ENCODE measurements around the gene POLG.

The POLG gene

GRCh38 chr15:89371228-89372044, 36.8 kb upstream of the POLG start:
- intact Hi-C loops (cut with DNase I): no loop called here
- DNase-seq: peak in 3 of 10 donors; percentile 76 to 86 (median 80)

DNA sequence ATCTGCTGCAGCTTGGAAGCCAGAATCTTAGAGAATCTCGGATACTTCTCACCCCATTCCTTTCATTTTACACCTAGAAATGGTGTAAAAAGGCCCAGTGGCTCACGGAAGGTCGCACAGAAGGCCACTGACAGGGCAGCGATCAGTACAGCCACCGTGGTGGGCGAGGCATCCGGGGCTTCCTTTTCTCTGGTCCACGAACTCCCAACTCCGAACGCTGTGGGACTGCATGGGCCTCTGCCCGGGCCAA, 36.3 kb upstream of the POLG start:
- intact Hi-C loops (cut with DNase I): no loop called here
- peak in 1 of 10 donors; percentile 74 for DNase-seq

DNA sequence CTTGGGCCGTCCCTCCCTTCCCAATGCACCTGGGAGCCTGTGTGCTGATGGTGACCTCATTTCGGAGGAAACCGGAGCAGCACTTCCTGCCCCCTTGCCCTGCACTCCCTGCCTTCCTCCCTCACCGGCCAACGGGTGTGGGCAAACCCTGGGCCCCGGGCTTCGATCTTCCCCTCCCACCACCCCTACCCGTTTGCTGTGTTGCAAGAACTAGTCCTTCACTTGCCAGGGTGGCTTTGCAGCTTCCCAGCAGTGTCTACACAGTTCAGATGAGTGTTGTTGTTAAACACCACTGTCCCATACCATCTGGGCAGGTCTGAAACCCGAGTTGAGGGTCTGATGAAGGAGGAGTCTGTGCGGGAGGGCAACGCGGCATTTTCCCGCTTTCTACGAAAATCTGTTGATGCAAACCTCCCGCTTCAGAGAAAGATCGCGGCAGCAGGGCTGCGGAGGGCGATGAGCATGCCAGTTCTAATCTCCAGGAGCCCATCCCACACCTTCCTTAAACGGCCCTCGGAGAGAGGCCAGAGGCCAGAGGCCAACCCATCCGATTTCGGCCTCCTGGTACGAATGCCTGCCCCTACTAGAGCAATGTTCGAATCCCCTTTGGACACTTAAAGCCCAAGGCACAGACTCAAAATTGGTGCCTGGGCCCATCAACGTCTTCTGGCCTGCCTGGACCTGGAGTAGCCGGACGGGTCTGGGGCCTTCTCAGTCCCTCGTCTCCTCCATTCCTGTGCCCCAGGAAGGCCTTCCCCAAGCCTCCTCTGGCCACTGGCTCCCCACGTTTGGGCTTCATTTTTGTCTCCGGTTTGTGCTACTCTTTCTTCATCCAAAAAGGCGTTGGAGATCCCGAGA, 35.7 kb upstream of the POLG start:
- intact Hi-C loops (cut with DNase I): no loop called here

DNA sequence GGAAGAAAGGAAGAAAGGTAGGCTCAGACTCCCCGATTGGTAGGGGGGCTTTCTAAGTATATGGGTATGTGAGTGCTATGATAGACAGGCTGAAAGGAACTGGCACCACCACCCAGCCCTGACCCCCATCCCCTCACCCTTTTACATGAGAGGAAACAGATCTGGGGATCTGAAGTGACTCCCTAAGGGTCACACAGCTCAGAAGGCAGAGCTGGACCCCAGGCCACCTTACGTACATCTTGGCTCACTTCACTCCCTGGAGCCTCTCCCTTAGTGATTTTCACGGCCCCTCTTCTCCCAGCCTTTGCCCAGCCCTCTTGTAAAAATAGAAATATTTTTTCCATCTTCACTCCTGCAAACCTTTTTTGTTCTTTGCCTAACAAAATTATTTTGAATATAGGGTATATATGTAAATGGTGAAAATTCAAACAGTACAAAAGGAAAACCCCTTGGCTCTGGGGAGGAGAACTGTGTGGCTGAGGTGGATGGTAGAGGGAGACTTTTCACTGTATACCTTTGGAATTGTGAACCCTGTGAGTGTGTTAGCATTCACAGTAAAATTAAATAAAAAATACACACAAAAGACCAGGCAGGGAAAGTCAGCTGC, 34.8 kb upstream of the POLG start:
- intact Hi-C loops (cut with DNase I): no loop called here

More for the DNA sequence above, 35.7 kb upstream of the POLG start:
- peak in 2 of 10 donors; percentile 76 to 88 for DNase-seq

GRCh38 chr15:89368566-89369223, 34.1 kb upstream of the POLG start:
- peak in 3 of 10 donors; percentile 73 to 87 (median 85) for DNase-seq
- intact Hi-C loops (cut with DNase I): no loop called here

More for the DNA sequence above, 34.8 kb upstream of the POLG start:
- DNase-seq: no peak

DNA sequence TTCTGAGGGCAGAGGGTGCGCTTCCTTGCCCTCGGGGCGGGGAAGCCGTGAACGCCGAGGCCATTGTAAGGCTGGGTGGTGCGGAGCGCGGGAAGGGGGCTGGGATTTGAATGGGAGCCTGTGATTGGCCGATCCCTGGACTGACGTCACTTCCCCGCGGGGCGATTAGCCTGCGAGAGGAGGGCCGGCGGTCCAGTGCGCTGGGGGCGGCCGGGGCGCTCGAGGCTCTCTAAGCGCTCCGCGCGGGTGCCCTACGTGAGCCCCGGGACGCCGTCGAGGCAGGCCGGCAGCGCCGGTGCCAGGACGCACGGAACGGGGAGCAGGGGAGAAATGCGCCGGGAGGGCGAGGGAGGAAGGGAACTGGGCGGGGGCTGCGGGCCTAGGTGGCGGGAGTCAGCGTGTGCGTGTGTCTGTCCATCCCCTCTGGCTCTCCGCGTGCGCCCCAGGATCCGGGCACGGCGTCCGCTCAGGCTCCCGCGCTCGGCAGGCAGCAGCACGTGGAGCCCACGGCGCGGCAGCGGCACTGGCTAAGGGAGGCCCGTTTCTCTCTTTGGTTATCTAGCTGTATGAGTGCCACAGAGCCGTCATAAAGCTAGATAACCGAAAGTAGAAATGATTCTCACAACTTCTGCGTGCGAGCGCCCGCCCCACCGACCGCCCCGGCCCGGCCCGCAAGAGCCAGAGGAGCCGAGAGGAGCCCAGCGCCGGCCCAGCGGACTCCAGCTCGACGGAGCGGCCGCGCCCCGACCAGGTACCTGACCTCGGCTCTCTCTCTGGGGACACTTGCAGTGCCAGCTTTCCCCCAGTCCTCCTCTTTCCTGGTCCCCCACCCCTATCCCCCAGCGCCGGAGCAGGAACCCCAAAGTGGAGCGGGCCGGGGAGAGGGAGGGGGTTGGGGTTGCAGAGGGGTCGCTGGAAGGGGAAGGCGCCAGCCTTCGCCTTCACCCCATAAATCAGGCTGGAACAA, 33.1 kb upstream of the POLG start:
- intact Hi-C loops (cut with DNase I): no loop called here

DNA sequence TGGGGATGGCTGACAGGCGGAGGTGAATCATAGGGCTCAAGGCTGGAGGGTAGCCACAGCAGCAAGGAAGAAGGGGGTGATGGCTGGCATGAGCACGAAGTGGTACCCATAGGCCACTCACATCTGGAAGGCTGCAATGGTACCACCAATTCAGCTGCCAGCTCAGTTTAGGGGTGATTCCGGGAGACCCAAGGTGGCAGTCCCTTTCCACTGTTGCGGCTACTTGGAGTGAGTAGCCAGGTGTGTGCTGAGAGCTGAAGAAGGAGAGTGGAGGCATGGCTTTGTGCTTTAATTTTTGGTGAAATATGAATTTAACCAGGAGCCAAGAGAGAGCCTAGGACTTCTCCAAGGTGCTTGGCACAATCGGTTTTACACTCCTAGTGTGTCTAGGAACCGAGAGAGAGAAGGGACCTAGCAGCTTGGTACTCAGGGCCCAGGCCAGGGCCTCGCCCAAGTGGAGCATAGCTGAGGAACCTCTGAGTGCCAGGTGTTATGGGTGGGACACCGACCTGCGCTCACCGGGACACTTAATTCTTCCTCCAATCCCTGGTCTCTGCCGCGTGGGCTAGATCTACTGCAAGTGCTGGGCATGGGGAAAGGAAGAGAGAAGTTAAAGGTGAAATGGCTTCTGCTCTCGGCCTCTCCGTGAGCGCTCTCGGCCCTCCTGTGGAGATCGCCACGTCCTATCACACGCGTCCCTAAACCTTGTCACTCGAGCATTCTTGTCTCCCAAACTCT, 32.2 kb upstream of the POLG start:
- intact Hi-C loops (cut with DNase I): no loop called here
- DNase-seq: no peak

More for the DNA sequence above, 33.1 kb upstream of the POLG start:
- DNase-seq: peak; percentile 63 to 97 (median 88)

- intact Hi-C loops (cut with DNase I): no loop called here
- no peak for DNase-seq
Measured at GRCh38 chr15:89365462-89366065, 30.9 kb upstream of the POLG start.

DNA sequence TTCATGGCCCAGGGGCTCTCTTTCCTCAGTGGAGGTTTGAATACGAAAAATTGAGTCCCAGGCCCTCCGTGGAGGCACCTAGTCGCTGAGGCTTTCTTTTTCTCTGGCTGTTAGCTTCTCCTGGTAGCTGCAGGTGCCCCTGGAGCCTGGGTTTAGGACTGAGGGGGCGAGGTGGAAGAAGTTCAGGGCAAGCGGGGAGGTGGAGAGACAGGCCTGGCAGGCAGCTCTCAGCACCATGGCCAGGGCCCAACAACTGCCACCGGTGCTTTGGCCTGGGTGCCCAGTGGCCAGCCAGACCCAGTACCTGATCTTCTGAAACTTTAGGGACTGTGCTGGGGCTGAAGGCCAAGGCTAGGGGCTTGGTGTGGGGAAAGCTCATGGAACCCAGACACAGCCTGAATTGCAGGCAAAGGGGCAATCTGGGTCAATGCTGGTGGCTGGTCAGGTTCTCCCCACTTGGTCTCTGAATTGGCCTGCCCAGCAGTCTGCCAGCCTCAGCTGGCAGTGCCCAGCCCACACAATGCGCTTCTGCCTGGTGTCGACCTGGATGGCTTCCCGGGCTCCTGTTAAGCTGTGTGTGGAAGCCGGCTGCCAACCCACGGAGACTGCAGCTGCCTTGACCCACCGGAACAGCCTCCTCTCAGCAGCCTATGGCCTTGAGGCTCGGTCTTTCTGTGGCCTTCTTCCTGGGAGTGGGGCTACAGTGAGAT, 30.3 kb upstream of the POLG start:
- peak in 9 of 10 donors; percentile 54 to 96 (median 83) for DNase-seq
- intact Hi-C loops (cut with DNase I): no loop called here

DNA sequence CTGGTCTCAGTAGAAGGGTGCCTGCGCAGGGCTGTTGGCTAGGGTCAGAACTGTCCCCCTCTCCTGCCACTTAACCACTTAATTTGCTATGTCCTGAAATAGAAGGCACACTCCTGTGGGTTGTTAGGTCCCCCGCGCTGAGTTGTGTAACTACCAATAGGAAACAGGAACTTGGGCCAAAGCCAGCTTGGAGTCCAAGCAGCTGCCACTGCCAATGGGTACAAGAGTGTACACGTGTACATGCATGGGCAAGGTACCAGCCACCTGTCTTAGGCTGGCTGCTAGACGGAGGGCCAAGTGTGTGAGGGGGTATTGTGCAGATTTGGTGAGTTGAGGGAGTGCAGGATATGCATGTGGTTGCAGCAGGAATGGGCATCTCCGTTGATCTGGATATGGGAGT, 29.7 kb upstream of the POLG start:
- DNase-seq: peak in 4 of 10 donors; percentile 58 to 90 (median 88)
- intact Hi-C loops (cut with DNase I): no loop called here

- DNase-seq: peak in 1 of 10 donors; percentile 44
- intact Hi-C loops (cut with DNase I): no loop called here
Measured at GRCh38 chr15:89363770-89364169, 29.1 kb upstream of the POLG start.

GRCh38 chr15:89363133-89363532, 28.5 kb upstream of the POLG start:
- DNase-seq: no peak
- intact Hi-C loops (cut with DNase I): no loop called here

DNA sequence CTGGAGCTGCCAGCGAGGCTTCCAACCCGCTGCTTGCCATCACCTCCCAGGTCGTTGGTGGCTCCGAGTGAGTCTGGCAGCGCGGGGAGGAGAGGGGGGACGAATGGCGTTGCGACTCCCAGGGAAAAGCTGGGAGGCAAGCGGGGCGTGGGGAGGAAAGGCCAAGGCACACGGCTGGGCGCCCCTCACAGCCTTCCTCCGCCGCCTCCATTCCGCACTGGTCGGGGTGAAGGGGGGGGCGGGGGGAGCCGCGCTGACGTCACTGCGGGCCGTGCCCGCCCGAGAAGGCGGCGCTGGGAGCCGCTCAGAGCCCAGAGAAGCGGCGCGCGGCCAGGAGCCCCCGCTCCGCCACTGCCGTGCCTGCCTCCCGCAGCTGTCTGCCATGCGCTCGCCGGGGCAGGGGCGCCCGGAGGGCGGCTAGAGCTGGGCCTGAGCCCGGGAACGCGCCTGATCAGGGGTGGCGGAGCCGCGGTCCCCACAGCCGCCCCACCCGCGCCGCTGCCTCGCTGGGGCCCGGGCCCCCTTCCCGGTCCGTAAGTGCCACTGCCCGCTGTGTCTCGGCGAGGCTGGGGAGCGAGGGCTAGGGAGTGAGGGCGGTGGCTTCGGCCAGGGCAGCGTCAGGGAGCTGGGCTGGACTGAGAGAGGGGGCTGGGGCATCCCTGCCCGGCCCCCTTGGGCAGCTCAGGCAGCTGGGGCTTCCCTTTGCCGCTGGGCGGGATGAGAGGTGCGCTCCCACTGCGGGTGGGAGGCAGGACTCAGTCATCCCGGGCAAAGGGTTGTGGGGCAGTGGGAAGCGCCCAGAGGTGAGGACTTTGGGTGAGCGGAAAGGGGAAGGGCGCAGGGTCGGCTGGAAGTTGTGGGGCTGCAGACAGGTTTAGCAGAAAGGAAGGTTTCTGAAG, 27.8 kb upstream of the POLG start:
- intact Hi-C loops (cut with DNase I): no loop called here
- peak in 9 of 10 donors; percentile 68 to 96 (median 74) for DNase-seq

DNA sequence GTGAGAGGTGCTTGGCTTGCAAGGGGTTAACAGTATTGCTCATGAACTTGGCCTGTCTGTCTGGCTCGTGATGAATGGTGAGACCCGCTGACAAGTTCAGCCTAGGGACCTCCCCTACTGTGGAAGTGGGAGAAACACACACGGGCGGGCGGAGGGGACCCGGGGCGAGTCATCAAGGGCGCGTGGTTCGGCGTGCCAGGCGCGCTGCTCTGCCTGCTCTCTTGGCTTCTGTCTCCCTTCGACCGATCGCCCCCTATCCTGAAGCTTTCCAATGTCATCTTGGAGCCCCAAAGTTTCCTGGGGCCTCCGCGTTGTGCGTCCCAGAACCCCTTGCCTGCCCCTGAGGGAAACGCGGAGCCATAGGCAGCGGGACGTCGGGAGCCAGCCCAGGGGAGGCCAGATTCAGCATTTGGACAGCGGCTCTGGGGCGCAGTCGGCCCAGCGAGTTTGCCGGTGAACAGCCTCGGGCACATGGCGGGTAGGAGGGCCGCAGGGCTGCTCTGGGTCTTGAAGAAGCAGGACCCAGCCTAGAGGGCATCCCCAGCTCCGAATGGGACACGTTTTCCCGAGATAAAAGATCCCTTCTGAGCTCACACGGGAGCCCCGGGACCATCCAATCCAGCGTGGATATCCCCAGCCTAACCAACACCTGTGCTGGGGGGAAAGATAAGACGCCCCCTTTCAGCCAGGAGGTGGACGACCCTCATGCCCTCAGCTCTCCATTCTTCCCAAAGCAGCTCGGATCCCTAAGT, 27.0 kb upstream of the POLG start:
- DNase-seq: peak in 7 of 10 donors; percentile 58 to 93 (median 71)

GRCh38 chr15:89360294-89360971, 25.8 kb upstream of the POLG start:
- intact Hi-C loops (cut with DNase I): no loop called here
- peak in 3 of 10 donors; percentile 30 to 80 (median 74) for DNase-seq

More for the DNA sequence above, 27.0 kb upstream of the POLG start:
- intact Hi-C loops (cut with DNase I): no loop called here
